Testis (tissue), 2 donors: Measurements from ENCODE around the gene ATP4B.

Experiments
- CTCF ChIP-seq, 3 experiments: fragments of 450-650 bp in 2 of 3; fragments of 200-600 bp in 1 of 3; sonication (generic) in 1 of 3; IDR thresholded peaks; one replicate each; pipeline ENCODE4 v1.5.1; 2016 to 2019; ENCODE audit warnings: antibody characterized with exemption in 3 of 3, mild to moderate bottlenecking in 2 of 3, moderate library complexity in 1 of 3
- POLR2A ChIP-seq: fragments of 450-650 bp; IDR thresholded peaks from one replicate; pipeline ENCODE4 v1.6.1; 2017; ENCODE audit warnings: antibody characterized with exemption, mild to moderate bottlenecking, moderate library complexity

DNA sequence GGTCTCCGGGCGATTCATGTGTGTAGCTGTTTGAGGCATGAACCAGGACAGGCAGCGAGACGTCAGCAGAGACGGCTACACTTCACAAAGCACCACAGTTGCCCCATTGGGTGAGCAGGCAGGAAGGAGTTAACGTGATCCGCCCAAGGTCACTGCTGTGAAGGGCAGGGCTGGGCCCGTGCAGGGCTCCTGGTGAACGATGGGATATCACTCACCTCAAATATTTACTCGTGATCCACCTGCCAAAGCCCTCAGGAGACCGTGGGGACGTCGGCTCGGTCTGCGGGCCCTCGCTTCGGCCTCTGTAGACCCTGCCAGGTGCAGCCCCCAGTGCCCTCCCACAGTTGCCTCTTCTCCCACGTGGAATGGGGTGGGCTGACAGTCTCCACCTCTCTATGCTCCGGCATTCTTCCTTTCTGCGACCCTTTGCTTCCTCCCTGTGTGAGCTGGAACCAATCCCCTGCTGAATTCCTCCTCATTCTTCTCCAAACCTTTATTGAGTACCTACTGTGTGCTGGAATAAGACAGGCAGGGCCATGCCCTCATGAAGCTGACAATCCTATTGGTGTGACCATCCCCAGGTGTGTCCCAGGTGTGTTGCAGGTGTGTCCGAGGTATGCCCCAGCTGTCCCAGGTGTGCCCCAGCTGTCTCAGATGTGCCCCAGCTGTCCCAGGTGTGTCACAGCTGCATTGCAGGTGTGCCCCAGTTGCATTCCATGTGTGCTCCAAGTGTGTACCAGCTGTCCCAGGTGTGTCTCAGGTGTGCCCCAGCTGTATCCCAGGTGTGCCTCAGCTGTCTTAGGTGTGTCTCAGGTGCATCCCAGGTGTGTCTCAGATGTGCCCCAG, 7.0 kb upstream of the ATP4B start:
- TF ChIP-seq CTCF (IDR thresholded peaks at IDR 0.05) (no peak), POLR2A (no peak)
